ENCODE results near the gene RAPGEF3. TPM values are rescaled to one million over a fixed set of nuclear protein-coding genes. Genes with fewer than 3 reads are reported as not detected.

RAPGEF3 gene
- total and polyA plus RNA-seq, 9 of the 15 experiments (the other 6 are each of a cell fraction or from before 2014, with no cell fraction given) = 0.03 to 0.78 (median 0.37) TPM; not detected in 1

GRCh38 chr12:47777741-47778558 is 19.3 kb upstream of the RAPGEF3 start (continued):
- TF ChIP-seq MITF (IDR thresholded peaks at IDR 0.05) = 0 out of 2 replicates have a peak, but pooled peaks have one; percentile 10
- TF ChIP-seq NBN (IDR thresholded peaks at IDR 0.05; ENCODE audit: low read depth) = 0 out of 2 replicates have a peak, but pooled peaks have one; percentile 62
- no peak for TF ChIP-seq MCM7 (IDR thresholded peaks at IDR 0.05)
- peak; percentile 95 for TF ChIP-seq KLF16 (IDR thresholded peaks at IDR 0.05)
- TF ChIP-seq HIVEP1 (CRISPR knock-in tag; IDR thresholded peaks at IDR 0.05) = no peak
- TF ChIP-seq FOXJ3 (CRISPR knock-in tag; IDR thresholded peaks at IDR 0.05) = no peak
- TF ChIP-seq ZBTB12 (CRISPR knock-in tag; IDR thresholded peaks at IDR 0.05) = no peak
- TF ChIP-seq STAT6 (CRISPR knock-in tag; IDR thresholded peaks at IDR 0.05) = no peak
- TF ChIP-seq DACH1 (IDR thresholded peaks at IDR 0.05; ENCODE audit: partially characterized antibody) = peak; percentile 61
- peak; percentile 93 for TF ChIP-seq CTBP1 (IDR thresholded peaks at IDR 0.05; ENCODE audit: borderline replicate concordance)
- no peak for TF ChIP-seq SIX5 (IDR thresholded peaks at IDR 0.05; ENCODE audit: borderline replicate concordance in 1 of 2, insufficient read depth in 1 of 2, low read depth in 1 of 2, low read length in 2 of 2)
- TF ChIP-seq ELK1 (CRISPR knock-in tag; IDR thresholded peaks at IDR 0.05) = no peak
- TF ChIP-seq XRCC4 (IDR thresholded peaks at IDR 0.05; ENCODE audit: extremely low read depth, insufficient read depth, insufficient read length) = no peak
